ENCODE measurements around the gene RPL27A.
"Not testable (repeated sequence)": the region's sequence is repeated elsewhere in the genome, so short reads cannot be mapped to it uniquely, and the experiment has no call there.

DNA sequence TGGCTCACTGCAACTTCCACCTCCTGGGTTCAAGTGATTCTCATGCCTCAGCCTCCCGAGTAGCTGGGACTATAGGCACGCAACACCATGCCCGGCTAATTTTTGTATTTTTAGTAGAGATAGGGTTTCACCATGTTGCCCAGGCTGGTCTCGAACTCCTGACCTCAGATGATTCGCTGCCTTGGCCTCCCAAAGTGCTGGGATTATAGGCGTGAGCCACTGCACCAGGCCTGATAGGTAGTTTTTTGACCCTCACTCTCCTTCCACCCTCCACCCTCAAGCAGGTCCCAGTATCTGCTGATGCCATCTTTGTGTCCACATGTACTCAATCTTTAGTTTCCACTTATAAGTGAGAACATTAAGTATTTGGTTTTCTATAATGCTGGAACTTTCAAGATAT is 12.5 kb upstream of the RPL27A start:
- not testable (repeated sequence) for TF ChIP-seq CTCF, POLR2A, POLR2AphosphoS5 (IDR thresholded peaks at IDR 0.05)
